HTERT RPE-1 (cell line): ENCODE data around the gene METTL5.

Experiments
- in situ Hi-C: fragments of 300-500 bp; cut with MboI; formaldehyde crosslinking; loops from 4 replicates; pipeline ENCODE4 v1.14.3; 2020; ENCODE audit warnings: low sequenced_read_pairs

METTL5 gene

GRCh38 chr2:169782513-169782912, 42.2 kb downstream of the METTL5 start:
- in situ Hi-C loops: no loop called here

DNA sequence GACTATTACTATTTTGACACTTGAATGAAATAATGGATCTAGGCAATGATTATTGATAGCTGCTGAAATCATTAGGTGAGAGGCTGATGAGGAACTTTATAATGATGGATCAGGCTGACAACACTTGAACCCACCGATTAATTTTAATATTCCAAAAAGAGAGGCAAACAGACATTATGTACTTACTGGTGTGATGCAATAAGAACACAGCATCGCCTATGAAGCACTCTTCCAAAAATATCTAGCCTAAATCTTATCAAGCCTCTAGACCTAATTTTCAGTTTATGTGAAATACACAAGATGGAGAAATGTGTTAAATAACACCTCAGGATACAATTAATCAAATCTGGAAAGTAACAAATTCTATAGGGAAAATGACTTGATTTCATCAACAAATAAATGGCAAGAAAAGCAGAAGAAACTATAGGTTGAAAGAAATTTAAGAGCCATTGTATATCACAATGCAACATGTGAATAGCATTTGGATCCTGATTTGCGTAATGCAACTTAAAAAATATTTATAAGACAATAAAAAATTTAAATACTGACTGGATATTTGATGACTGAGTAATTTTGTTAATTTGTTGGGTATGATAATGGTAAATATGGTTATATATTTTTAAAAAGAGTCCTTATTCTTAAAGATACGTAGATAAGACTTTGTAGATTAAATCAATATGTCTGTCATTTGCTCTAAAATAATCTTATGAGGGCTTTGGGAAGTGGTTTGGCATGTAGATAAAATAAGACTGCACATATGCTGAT, 43.3 kb downstream of the METTL5 start:
- in situ Hi-C loops: no loop called here

DNA sequence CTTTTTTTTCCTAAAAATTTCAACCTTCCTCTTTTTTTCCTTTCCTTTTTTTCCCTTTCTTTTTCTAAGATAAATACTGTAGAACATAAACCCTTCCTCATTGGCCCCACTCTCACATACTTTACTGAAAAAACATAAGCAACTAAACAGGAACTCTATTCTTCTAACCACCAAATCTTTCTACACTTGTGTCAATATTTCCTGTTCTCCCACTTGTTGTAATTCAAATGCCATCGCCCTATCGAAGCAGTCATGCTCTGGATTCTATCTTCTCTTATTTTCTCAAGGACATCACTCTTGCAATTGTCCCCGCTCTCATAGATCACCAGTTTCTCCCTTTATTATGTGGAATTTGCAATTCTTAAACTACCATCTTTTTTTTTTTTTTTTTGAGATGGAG, 46.3 kb downstream of the METTL5 start:
- in situ Hi-C loops: no loop called here

GRCh38 chr2:169776252-169776761, 48.4 kb downstream of the METTL5 start:
- in situ Hi-C loops: no loop called here

GRCh38 chr2:169775765-169776164, 48.9 kb downstream of the METTL5 start:
- in situ Hi-C loops: no loop called here

DNA sequence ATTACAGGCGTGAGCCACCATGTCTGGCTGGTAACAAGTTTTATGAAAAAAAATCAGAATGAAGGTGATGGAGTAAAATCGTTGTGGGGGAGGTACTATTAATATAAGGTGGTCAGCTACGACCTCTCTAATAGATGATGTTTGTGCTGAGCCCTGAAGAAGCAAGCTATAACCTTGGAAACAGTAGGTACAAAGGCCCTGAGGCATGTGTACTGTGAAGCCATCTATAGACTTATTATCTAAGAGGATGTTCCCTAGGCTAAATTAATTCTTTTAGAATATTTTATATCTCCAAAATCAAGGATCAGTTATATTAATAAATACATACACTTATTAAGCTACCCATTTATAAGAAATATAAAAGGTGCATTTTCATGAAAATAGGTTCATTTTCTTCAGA, 49.4 kb downstream of the METTL5 start:
- in situ Hi-C loops: no loop called here

DNA sequence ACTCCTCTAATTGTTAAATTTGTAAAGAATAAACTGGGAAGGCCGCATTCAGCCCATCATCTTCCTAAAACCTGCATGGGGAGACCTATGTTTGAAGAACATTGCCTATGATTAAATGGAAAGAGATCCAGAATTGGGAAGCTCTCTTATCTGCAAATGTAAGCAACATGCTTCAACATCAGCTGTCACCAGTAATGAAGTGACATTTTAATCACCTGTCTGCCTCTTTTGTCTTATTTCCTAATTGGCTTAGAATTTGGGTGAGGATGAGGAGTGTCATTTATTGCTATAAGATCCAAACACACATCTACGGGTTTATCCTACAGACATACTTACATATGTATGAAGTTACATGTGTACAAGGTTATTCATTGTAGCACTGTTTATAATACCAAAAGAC, 52.1 kb downstream of the METTL5 start:
- in situ Hi-C loops: no loop called here

GRCh38 chr2:169771612-169772011, 53.1 kb downstream of the METTL5 start:
- in situ Hi-C loops: no loop called here

GRCh38 chr2:169771021-169771420, 53.7 kb downstream of the METTL5 start:
- in situ Hi-C loops: no loop called here

GRCh38 chr2:169768262-169768995, 56.3 kb downstream of the METTL5 start:
- in situ Hi-C loops: no loop called here

DNA sequence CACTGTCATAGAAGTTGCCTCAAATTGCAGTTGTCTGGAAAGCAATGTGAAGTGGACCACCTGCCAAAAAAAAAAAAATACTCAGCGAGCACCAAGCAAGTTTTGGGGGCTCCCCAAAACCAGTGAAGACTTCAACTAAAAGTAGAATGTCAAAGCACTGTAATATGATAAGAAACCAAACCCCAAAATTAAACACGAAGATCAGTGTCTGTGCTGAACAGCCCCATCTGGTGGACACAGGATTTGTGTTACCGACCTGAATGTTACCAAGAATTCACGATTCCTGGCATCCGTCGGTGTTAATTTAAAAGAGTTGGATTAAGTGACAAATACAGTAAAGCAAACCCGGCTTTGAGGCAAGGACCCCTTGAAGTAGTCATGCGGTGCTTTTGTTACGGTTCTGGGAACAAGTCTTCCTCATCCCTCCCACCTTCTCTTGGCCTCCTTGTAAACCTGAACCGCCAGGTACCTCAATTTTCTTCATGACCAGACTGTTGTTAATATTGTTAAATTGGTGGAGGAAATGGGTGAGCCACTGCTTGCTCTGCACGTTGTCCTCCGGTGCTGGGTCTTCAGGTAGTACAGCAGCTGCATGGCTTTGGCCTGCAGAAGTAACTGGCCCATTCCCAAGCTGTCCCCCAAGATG, 57.3 kb downstream of the METTL5 start:
- in situ Hi-C loops: no loop called here

DNA sequence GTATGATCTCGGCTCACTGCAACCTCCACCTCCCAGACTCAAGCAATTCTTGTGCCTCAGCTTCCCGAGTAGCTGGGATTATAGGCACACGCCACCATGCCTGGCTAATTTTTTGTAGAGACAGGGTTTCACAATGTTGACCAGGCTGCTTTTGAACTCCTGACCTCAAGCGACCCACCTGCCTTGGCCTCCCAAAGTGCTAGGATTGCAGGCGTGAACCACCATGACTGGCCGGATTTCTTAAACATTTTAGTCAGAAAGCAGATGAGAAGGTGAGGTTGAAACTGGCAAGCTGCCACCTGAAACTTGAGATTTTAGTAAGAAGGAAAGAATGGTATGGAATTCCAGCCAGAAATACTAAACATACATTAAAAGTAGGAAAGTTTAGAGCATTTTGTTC, 59.2 kb downstream of the METTL5 start:
- in situ Hi-C loops: no loop called here

DNA sequence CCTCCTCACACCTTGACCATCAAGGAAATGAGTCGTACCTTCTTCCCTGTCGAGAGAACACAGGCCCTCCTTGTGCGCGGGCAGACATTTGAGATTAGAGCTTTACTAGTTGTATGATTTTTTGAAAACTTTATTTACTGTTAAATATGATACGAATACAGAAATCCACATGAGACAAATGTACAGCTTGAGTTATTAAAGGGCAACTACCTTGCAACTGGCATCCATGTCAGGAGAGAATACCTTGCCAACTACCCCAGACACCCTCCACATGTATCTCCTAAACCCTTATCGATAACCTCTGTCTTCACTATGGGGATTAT, 62.8 kb downstream of the METTL5 start:
- in situ Hi-C loops: no loop called here
